DMS114 treated with DMSO at 0.1 percent for 48 hours (cell line): ENCODE measurements around the gene GOSR1.
"Not testable (repeated sequence)": the region's sequence is repeated elsewhere in the genome, so short reads cannot be mapped to it uniquely, and the experiment has no call there.

ENCODE experiments used
- DNase-seq: peaks from one replicate; lab custom pipeline; 2025; ENCODE audit not compliant: unreplicated experiment; lab: John Stamatoyannopoulos, UW

The GOSR1 gene

GRCh38 chr17:30505868-30506417 lies 28.7 kb downstream of the GOSR1 start:
- DNase-seq = no peak

DNA sequence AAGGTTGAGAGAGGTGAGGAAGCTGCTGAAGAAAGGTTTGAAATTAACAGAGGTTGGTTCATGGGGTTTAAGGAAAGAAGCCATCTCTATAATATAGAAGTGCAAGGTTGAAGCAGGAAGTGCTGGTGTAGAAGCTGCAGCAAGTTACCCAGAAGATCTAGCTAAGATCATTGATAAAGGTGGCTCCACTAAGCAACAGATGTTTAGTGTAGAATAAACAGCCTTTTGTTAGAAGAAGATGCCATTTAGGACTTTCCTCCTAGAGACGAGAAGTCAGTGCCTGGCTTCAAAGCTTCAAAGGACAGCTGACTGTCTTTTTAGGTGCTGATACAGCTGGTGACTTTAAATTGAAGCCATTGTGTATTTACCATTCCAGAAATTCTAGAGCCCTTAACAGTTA lies 29.3 kb downstream of the GOSR1 start:
- DNase-seq = no peak

DNA sequence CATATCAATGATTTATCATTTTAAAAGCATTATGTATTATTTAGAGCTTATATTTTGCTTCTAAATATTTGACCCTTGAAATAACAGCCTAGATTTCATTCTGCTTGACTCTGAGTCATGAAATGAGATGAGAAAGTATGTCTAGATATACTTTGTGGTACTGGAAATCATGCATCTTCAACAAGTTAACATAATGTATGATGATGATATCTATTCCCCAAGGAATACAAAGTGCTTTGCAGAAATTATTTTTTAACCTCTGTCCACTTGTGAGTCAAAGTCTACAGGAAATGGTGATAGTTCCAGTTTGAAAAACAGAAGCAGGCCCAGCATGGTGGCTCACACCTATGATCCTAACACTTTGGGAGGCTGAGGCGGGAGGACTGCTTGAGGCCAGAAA lies 36.1 kb downstream of the GOSR1 start:
- no peak for DNase-seq

GRCh38 chr17:30514895-30515596 lies 37.8 kb downstream of the GOSR1 start:
- no peak for DNase-seq

DNA sequence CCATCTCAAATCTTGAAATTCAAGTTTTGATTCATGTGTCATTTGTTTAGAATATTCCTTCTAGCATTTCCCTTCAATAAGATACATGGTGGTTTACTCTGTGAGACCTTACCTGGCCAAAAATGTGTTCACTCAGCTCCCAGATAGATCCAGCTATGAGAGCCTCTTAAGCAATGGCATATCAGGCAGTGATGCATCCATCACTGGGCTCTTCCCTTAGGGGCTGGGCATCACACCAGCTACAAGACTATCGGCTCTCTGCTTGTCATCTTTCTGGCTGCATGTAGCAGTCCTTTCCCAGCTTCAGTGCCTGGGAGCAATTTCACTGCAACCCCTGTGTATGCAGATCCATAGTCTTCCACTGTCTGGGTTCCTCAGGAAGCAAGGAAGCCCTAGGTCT lies 40.6 kb downstream of the GOSR1 start:
- no peak for DNase-seq

DNA sequence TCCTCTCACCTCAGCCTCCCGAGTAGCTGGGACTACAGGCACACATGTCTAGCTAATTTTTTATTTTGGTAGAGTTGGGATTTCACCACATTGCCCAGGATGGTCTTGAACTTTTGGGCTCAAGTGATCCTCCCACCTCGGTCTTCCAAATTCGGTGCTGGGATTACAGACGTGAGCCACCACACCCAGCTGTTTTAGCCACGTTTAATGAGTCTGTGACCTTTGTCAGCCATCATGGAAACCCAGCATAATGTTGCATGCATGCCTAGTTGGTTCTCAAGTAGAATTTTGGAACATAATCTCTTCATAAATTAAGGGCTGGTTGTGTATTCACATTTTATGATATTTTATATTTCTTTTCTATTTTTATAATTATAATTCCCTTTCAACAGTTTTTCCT lies 42.0 kb downstream of the GOSR1 start:
- no peak for DNase-seq

DNA sequence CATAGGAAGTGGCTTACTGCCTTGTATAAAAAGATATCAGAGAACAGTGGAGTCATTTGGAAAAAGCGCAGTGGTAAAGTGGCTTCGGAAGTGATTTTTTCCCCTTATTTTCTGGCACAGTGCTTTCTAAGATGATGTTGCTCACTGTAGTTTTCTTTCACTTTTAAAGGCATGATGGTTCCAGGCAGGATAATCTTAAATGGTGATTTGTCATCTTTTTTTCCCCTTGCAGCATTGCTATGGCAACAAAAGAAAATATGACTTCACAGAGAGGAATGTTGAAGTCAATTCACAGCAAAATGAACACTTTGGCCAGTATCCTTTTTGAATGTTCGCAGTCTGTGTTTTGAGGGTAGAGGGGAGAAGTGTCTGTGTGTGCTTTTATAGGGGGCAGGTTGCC lies 42.5 kb downstream of the GOSR1 start:
- no peak for DNase-seq

GRCh38 chr17:30520436-30520835 lies 43.2 kb downstream of the GOSR1 start:
- no peak for DNase-seq

DNA sequence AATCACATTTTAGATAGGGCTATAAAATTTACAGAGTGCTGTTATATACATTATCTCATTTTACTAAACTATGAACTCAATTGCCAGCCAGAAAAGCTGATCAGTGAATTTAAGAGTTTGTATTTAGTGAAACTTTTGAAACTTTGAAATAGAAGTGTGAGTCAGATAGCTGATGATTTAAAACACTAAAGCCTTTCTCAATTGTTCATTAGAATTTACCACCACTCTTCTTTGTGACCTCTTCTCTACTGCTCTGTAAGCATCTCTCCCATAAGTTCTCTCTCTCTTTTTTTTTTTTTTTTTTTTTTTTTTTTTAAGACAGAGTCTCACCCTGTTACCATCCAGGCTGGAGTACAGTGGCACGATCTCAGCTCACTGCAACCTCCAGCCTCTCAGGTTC lies 43.7 kb downstream of the GOSR1 start:
- DNase-seq = no peak

DNA sequence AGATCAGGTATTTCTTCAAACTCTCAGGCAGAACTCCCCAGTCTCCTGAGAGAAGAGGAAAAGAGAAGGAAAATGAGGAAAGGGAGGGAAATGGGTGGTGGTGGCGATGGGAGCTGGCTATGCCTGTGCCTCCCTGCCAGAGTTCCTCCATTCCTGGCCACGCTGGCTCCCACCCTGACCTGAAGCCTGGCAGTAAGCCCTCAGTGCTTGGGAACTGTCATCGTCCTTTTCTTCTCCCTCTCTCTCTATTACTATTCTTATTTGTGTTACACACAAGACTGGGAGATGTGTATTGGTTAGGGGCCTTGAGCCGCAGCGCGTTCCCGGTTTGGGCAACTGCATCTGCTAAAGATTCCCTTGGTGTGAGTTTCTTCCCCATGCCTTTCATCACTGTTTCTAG lies 44.6 kb downstream of the GOSR1 start:
- no peak for DNase-seq

DNA sequence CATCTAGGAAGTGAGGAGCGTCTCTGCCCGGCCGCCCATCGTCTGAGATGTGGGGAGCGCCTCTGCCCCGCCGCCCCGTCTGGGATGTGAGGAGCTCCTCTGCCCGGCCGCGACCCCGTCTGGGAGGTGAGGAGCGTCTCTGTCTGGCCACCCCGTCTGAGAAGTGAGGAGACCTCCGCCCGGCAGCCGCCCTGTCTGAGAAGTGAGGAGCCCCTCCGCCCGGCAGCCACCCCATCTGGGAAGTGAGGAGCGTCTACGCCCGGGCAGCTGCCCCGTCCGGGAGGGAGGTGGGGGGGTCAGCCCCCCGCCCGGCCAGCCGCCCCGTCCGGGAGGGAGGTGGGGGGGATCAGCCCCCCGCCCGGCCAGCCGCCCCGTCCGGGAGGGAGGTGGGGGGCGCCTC lies 46.0 kb downstream of the GOSR1 start:
- DNase-seq = not testable (repeated sequence)

- no peak for DNase-seq
Observed at GRCh38 chr17:30524847-30525246, 47.6 kb downstream of the GOSR1 start.

DNA sequence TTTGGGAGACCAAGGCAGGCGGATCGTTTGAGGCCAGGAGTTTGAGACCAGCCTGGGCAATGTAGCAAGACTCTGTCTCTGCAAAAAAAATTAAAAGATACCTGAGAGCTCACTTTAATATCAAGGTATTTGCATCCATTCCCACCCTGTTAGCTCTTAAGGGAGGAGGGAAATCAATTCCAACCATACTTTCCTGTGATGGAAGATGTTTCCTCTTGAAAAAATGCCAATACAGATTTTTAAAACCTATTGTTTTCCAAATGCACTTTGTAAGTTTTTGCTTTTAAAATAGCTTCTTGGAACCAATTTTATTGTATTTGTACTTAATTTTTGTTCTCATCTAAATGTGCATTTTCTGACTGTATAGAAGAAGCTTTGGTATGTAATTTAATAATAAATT lies 49.2 kb downstream of the GOSR1 start:
- no peak for DNase-seq

DNA sequence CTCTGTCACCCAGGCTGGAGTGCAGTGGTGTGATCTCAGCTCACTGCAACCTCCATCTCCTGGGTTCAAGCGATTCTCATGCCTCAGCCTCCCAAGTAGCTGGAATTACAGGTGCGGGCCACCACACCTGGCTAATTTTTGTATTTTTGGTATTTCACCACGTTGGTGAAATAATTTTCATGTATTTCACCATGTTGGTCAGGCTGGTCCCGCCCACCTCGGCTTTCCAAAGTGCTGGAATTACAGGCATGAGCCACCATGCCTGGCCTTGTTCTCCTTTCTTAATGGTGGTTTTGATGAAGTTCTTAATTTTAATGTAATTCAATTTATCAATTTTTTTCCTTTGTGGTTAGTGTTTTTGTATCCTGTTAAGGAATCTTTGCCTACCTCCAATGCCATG lies 51.5 kb downstream of the GOSR1 start:
- DNase-seq = not testable (repeated sequence)

- DNase-seq = no peak
Observed at GRCh38 chr17:30530346-30531025, 53.3 kb downstream of the GOSR1 start.

GRCh38 chr17:30532871-30533270 lies 55.7 kb downstream of the GOSR1 start:
- no peak for DNase-seq

DNA sequence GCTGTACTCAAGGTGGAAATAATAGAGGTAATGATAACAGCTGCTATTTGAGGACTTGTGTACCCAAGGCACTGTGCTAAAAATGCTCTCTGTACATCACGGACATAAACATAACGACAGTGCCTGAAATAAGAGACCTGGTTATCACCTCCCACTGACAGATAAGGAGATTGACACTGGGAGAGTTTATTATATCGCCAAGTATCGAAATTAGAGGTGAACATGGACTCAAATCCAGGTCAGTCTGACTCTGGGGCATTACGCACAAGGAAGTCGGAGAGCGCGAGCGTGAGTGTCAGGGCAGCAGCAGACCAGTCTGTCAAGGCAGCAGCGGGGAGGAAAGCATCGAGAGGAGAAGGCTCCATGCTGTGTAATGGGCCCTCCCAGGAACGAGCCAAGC lies 57.1 kb downstream of the GOSR1 start:
- DNase-seq = no peak

GRCh38 chr17:30534938-30535921 lies 58.0 kb downstream of the GOSR1 start:
- DNase-seq = no peak

DNA sequence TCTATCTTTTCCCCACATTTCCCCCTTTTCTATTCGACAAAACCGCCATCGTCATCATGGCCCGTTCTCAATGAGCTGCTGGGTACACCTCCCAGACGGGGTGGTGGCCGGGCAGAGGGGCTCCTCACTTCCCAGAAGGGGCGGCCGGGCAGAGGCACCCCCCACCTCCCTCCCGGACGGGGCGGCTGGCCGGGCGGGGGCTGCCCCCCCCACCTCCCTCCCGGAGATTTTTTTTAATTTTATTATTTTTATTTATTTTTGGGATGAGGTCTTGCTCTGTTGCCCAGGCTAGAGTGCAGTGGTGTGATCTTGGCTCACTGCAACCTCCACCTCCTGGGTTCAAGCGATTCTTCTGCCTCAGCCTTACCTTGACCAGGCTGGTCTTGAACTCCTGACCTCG lies 59.6 kb downstream of the GOSR1 start:
- not testable (repeated sequence) for DNase-seq

- DNase-seq = not testable (repeated sequence)
Observed at GRCh38 chr17:30537667-30538066, 60.5 kb downstream of the GOSR1 start.

DNA sequence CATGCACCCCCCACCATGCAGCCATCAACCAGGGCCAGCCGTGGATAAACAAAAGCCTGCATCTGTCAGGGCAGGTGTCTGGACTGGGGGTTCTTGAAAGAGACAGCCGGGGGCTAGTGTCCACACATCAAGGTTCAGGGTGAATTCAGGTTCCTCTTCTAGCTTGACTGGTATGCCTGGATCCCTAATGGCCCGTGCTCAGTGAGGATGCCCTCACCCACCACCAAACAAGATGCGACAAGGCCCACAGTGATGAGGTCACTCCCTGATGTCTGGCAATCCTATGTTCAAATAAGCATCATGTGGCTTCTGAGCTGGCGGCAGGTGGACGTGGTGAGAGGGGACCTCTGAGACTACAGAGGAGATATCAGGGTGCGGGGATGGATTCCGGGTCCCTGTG lies 64.6 kb downstream of the GOSR1 start:
- no peak for DNase-seq
